PC-9 (cell line): ENCODE measurements around the gene ARID5B.

Experiments
- CTCF ChIP-seq: fragments of 200-600 bp; sonication (generic); conservative IDR thresholded peaks from 2 replicates; pipeline ENCODE4 v1.6.1; 2017; ENCODE audit warnings: mixed run types, antibody characterized with exemption, mild to moderate bottlenecking, moderate library complexity
- EZH2 ChIP-seq: fragments of 200-600 bp; sonication (generic); IDR thresholded peaks from 2 replicates; pipeline ENCODE4 v1.8.0; 2017; ENCODE audit warnings: antibody characterized with exemption, low read depth

GRCh38 chr10:62007145-62007544, 105.6 kb downstream of the ARID5B start:
- TF ChIP-seq CTCF: no peak
- no peak for TF ChIP-seq EZH2
